Ishikawa (cell line): ENCODE measurements around the gene CD48.

Experiments used
- CEBPB ChIP-seq: IDR thresholded peaks from 2 replicates; pipeline ENCODE4 v1.6.1; 2012
- CREB1 ChIP-seq: IDR thresholded peaks from 2 replicates; pipeline ENCODE4 v1.6.1; 2012; ENCODE audit warnings: low read depth
- EGR1 ChIP-seq: IDR thresholded peaks from 2 replicates; pipeline ENCODE4 v1.6.1; 2012
- EP300 ChIP-seq: IDR thresholded peaks from 2 replicates; pipeline ENCODE4 v1.6.1; 2012; ENCODE audit warnings: borderline replicate concordance
- FOXM1 ChIP-seq: IDR thresholded peaks from 2 replicates; pipeline ENCODE4 v1.6.1; 2012; ENCODE audit warnings: low read depth, borderline replicate concordance
- NFIC ChIP-seq: IDR thresholded peaks from 2 replicates; pipeline ENCODE4 v1.6.1; 2012
- RAD21 ChIP-seq: IDR thresholded peaks from 2 replicates; pipeline ENCODE4 v1.6.1; 2012; ENCODE audit warnings: low read depth
- TAF1 ChIP-seq: IDR thresholded peaks from 2 replicates; pipeline ENCODE4 v1.6.1; 2012; ENCODE audit warnings: low read depth, mild to moderate bottlenecking
- TCF12 ChIP-seq: IDR thresholded peaks from 2 replicates; pipeline ENCODE4 v1.6.1; 2012; ENCODE audit warnings: low read depth
- TEAD4 ChIP-seq: IDR thresholded peaks from 2 replicates; pipeline ENCODE4 v1.6.1; 2012
- YY1 ChIP-seq: IDR thresholded peaks from 2 replicates; pipeline ENCODE4 v1.6.1; 2012; ENCODE audit warnings: low read depth
- ZBTB7A ChIP-seq: IDR thresholded peaks from 2 replicates; pipeline ENCODE4 v1.6.1; 2012; ENCODE audit warnings: low read depth
- TF ChIP-seq, protein P1 (sequence below): IDR thresholded peaks from 2 replicates; pipeline ENCODE4 v1.6.1; 2012; ENCODE audit warnings: low read depth, mild to moderate bottlenecking
- TF ChIP-seq, protein P2 (sequence below): IDR thresholded peaks from 2 replicates; pipeline ENCODE4 v1.6.1; 2012
- TF ChIP-seq, protein P3 (sequence below): IDR thresholded peaks from 2 replicates; pipeline ENCODE4 v1.6.1; 2012

CD48 gene

DNA sequence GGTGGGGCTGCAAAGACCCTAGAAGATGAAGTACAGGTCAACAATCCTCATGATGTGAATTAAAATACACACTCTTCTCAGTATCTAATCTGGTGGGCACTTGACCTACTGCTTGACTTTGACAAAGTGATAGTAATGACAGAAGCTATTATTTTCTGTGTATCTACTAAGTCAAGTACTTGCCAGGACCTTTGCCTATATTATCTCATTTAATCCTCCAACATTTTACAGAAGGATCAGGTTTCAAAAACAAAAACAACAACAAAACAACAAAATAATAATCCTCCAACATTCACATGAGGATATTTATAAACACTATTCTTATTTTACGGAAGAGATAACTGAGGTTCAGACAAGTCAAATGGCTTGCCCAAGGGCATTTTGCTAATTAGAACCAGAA lies 4.4 kb upstream of the CD48 start:
- no peak for TF ChIP-seq FOXM1
- no peak for TF ChIP-seq EP300
- no peak for TF ChIP-seq TAF1
- TF ChIP-seq, protein P1, sequence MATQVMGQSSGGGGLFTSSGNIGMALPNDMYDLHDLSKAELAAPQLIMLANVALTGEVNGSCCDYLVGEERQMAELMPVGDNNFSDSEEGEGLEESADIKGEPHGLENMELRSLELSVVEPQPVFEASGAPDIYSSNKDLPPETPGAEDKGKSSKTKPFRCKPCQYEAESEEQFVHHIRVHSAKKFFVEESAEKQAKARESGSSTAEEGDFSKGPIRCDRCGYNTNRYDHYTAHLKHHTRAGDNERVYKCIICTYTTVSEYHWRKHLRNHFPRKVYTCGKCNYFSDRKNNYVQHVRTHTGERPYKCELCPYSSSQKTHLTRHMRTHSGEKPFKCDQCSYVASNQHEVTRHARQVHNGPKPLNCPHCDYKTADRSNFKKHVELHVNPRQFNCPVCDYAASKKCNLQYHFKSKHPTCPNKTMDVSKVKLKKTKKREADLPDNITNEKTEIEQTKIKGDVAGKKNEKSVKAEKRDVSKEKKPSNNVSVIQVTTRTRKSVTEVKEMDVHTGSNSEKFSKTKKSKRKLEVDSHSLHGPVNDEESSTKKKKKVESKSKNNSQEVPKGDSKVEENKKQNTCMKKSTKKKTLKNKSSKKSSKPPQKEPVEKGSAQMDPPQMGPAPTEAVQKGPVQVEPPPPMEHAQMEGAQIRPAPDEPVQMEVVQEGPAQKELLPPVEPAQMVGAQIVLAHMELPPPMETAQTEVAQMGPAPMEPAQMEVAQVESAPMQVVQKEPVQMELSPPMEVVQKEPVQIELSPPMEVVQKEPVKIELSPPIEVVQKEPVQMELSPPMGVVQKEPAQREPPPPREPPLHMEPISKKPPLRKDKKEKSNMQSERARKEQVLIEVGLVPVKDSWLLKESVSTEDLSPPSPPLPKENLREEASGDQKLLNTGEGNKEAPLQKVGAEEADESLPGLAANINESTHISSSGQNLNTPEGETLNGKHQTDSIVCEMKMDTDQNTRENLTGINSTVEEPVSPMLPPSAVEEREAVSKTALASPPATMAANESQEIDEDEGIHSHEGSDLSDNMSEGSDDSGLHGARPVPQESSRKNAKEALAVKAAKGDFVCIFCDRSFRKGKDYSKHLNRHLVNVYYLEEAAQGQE: no peak
- TF ChIP-seq TCF12: no peak
- TF ChIP-seq, protein P2, sequence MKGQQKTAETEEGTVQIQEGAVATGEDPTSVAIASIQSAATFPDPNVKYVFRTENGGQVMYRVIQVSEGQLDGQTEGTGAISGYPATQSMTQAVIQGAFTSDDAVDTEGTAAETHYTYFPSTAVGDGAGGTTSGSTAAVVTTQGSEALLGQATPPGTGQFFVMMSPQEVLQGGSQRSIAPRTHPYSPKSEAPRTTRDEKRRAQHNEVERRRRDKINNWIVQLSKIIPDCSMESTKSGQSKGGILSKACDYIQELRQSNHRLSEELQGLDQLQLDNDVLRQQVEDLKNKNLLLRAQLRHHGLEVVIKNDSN: no peak
- no peak for TF ChIP-seq CEBPB
- TF ChIP-seq TEAD4: no peak
- TF ChIP-seq RAD21: no peak
- TF ChIP-seq YY1: no peak
- TF ChIP-seq EGR1: no peak
- TF ChIP-seq ZBTB7A: no peak
- TF ChIP-seq NFIC: no peak
- TF ChIP-seq, protein P3, sequence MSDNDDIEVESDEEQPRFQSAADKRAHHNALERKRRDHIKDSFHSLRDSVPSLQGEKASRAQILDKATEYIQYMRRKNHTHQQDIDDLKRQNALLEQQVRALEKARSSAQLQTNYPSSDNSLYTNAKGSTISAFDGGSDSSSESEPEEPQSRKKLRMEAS: no peak
- no peak for TF ChIP-seq CREB1

DNA sequence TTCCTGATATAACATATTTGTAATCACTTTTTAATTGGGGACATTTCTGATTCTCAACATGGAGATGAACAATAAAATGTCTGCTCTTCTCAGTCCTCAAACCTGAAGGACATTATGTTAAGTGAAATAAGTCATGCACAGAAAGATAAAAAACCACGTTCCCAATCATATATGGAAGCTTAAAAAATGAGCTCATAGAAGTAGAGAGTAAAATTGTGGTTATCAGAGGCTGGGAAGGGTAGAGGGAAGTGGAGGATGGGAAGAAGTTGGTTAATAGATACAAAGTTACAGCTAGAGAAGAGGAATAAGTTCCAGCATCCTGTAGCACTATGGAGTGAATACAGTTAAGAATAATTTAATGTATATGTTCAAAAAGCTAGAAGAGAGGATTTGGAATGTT lies 1.5 kb upstream of the CD48 start:
- TF ChIP-seq ZBTB7A (no peak), TCF12 (no peak), RAD21 (no peak), TEAD4 (no peak), CREB1 (no peak), NFIC (no peak), EP300 (no peak)
- TF ChIP-seq, protein P1: no peak
- TF ChIP-seq, protein P3: no peak

DNA sequence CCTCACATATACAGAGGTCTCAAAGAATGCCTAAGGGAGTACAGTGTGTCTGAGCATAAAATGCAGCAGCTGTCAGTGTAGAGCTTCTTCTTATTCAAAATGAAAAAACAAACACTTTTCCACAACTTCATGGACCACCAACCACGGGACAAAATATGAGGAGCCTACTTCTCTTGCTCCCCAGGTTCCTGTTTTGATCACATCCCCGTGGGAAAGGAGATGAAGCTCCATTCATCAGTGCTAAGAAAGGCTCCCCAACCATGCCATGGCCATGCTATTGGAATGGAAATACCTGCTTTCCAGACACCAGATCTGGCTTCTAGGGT lies 383 bp downstream of the CD48 start:
- TF ChIP-seq TAF1 (no peak), CEBPB (no peak), TEAD4 (no peak), YY1 (no peak), EGR1 (no peak)
- TF ChIP-seq, protein P2: no peak

DNA sequence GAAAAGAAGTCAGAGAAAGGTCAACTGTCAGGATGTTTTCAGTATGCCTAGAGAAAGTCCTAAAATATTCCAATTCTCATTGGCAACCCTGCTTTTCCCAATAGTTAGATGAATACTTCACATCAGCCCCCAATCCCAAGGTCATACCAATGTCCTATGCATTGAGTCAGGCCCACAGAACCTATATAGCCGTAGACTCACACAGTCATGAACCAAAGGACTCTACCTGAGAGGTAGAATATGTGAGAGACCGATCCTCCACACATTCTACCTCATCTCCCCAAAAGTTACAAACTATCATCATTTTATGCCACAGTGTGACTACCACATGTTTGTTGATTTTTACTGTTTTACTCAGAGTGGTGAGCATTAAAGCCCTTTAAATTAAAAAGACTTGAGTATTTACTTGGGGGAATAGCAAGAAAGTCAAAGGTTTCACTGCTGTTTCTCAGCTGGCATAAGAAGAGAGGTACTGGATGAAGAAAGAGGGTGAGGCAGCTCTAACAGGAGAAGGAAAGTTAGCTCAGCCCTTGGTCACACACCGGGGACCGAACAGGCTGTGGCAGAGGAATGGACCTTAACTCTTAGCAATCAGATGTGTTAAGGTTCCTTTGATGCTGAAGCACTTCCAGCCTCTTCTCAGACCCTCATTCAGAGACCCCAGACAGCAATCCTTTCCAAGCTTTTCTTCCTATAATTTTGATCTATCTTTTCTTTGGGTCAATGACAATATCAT lies 937 bp downstream of the CD48 start:
- TF ChIP-seq NFIC (no peak), CREB1 (no peak), ZBTB7A (no peak), TEAD4 (no peak)
- TF ChIP-seq, protein P3: no peak
- TF ChIP-seq, protein P2: no peak

DNA sequence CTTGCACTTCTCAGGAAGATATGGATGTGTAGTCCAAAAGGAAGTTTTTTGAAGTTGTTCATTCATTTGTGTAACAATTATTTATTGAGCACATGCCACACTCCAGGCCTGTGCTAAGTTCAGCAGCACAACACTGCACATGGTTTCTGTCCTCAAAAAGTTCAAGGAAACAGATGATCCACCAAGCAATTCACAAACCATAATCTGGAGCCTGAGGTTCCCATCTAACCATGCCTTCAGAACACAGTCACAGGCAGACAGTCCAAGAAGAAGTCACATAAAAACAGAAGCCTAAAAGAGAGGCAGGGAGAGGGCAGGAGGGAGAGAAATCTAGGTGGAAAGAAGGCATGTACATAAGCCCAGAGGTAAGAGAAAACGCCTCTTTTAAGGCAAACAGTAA lies 1.9 kb downstream of the CD48 start:
- TF ChIP-seq, protein P1: no peak
- no peak for TF ChIP-seq TAF1
